Mucosa of stomach (tissue), 1 donor: ENCODE data around the gene CACTIN.

Experiments
- H3K27me3 ChIP-seq: one replicate; pipeline ENCODE4 v1.7.0; 2013; ENCODE audit warnings: mild to moderate bottlenecking, low read length; ENCODE audit not compliant: control insufficient read depth, insufficient read depth
- H3K36me3 ChIP-seq: one replicate; pipeline ENCODE4 v1.7.0; 2013; ENCODE audit warnings: low read length; ENCODE audit not compliant: control insufficient read depth, insufficient read depth
- H3K4me1 ChIP-seq: one replicate; pipeline ENCODE4 v1.7.0; 2013; ENCODE audit warnings: mild to moderate bottlenecking, low read length; ENCODE audit not compliant: control insufficient read depth, insufficient read depth
- H3K4me3 ChIP-seq: one replicate; pipeline ENCODE4 v1.7.0; 2013; ENCODE audit warnings: low read length
- H3K9ac ChIP-seq: one replicate; pipeline ENCODE4 v1.7.0; 2013; ENCODE audit warnings: mild to moderate bottlenecking, low read length, moderate library complexity
- H3K9me3 ChIP-seq: one replicate; pipeline ENCODE4 v1.7.0; 2013; ENCODE audit warnings: mild to moderate bottlenecking, low read length, moderate library complexity; ENCODE audit not compliant: control insufficient read depth
- donor health status: Pancreatic carcinoma.

The CACTIN gene

DNA sequence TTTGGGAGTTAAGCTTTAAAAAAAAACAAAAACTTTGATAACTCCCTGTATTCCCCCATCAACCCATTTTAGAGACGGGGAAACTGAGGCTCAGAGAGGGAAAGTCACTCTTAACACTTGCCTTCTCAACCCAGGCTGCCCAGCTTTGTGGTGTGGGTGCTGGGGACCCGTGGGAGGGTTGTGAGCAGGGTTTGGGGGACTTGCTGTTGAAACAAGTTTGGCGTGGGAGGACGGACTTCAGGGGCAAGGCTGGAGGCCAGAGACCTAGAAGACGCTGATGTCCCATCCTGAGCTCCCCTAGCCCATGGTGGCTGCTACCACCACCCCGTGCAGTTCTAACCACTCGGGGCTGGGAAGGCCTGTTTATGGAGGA lies 747 bp upstream of the CACTIN start:
- H3K36me3 ChIP-seq, result no peaks in the 10 kb centered on the region
- no peak overlapping the region for H3K9ac ChIP-seq
- H3K27me3 ChIP-seq, result no peaks in the 10 kb centered on the region
- H3K4me1 ChIP-seq, result peaks cover 13% of the 10 kb centered on the region
- no peaks in the 10 kb centered on the region for H3K9me3 ChIP-seq
- no peak overlapping the region for H3K4me3 ChIP-seq

DNA sequence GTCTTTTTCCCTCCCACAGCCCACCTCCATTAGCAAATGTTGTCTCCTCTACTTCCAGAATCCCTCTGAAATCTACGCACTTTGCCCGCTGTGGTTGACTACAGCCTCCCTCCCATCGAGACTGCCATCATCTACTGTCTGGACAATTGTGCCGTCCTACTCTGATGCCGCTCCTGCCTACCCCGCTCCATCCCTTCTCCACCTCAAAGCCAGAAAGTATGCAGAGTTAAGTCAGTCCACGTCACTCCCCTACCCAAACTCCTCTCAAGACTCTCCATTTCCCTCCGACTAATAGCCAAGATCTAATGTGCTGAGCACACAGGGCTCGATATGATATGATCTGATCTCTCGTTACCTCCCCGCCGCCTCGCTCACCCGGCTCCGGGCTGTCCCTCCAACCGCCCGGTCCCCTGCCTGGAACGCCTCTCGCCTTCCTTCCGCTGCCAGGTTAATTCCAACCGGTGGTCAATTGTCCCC lies 556 bp downstream of the CACTIN start:
- Histone ChIP-seq H3K36me3 (no peaks in the 10 kb centered on the region), H3K4me1 (peaks cover 13% of the 10 kb centered on the region), H3K27me3 (no peaks in the 10 kb centered on the region), H3K9me3 (no peaks in the 10 kb centered on the region), H3K9ac (peak overlapping the region; percentile 82), H3K4me3 (peak overlapping the region; percentile 89)

DNA sequence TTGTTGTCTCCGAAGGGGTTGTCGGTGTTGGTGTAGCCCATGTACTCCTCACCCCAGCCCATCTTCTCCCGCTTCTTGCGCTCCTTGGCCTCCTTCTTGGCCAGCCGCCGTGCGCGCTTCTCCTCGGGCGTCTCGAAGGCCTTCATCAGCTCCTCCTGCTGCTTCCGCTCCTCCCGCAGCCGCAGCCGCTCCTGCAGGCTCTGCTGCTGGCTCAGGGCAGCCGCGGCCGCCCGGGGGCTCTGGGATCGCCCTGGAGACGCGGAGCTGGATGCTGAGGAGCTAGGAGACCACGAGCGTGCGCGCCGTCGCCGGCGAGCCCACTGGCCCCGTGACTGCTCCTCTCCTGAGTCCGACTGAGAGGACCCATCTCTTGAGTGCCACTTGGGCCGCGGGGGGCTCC lies 2.9 kb downstream of the CACTIN start:
- Histone ChIP-seq H3K9ac (no peak overlapping the region), H3K4me1 (peaks cover 13% of the 10 kb centered on the region), H3K9me3 (no peaks in the 10 kb centered on the region), H3K4me3 (no peak overlapping the region), H3K27me3 (no peaks in the 10 kb centered on the region), H3K36me3 (no peaks in the 10 kb centered on the region)

- no peaks in the 10 kb centered on the region for H3K9me3 ChIP-seq
- no peak overlapping the region for H3K9ac ChIP-seq
- H3K36me3 ChIP-seq, result no peaks in the 10 kb centered on the region
- H3K4me1 ChIP-seq, result peaks cover 13% of the 10 kb centered on the region
- H3K27me3 ChIP-seq, result no peaks in the 10 kb centered on the region
- H3K4me3 ChIP-seq, result no peak overlapping the region
These were observed 4.4 kb downstream of the CACTIN start for GRCh38 chr19:3622224-3622623.

DNA sequence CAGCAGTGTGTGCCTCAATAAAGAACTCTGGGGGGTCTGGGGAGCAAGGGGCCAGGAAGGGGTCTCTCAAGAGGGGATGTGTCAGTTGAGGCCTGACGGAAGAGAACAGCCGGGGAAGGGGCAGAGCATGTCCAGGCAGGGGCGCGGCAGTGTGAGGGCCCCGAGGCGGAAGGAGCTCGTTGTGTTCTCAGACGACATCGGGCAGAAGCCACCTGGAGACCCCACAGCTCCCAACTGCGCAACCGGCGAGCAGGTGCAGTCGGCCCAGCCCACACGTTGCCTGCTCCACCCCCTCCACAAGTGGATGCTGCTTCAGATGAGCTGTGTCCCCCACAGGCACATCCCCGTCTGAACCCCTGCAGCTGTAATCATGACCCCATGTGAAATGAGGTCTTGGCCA lies 4.9 kb downstream of the CACTIN start:
- Histone ChIP-seq H3K4me3 (no peak overlapping the region), H3K9me3 (no peaks in the 10 kb centered on the region), H3K4me1 (peaks cover 13% of the 10 kb centered on the region), H3K9ac (no peak overlapping the region), H3K36me3 (no peaks in the 10 kb centered on the region), H3K27me3 (no peaks in the 10 kb centered on the region)

GRCh38 chr19:3620817-3621547 lies 5.6 kb downstream of the CACTIN start:
- Histone ChIP-seq H3K27me3 (no peaks in the 10 kb centered on the region), H3K4me3 (no peak overlapping the region), H3K9ac (no peak overlapping the region), H3K9me3 (no peaks in the 10 kb centered on the region), H3K36me3 (no peaks in the 10 kb centered on the region), H3K4me1 (peaks cover 12% of the 10 kb centered on the region)

DNA sequence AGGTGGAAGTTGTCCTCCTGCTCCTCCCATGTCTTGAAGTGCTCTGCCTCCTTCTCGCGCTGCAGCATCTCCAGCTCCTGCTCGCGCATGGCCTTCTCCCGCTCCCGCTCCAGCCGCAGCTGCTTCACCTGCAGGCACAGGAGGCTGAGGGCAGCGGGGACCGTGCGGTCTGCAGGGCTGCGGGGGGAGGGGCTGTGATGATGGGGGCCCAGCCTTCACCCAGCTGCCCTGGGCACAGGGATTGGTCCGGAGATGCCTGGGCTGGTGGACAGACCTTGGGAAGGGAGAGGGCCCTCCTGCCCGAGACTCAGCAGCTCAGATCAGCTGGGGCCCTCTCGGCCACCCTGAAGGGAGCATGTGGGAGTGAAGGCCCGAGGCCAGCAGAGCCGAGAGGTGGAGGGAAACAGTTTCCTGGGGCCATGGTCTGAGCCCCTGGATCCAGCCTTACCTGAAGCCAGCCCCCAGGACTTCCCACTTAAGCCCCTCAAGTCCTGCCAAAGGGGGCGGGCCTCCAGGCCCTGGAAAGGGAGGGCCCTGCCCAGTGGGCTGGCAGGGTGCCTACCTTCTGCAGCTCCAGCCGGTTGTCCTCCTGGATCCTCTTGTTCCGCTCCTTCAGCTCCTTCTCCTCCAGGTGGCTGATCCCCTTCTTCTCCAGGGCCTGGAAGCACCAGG lies 6.3 kb downstream of the CACTIN start:
- Histone ChIP-seq H3K9ac (no peak overlapping the region), H3K4me3 (no peak overlapping the region), H3K36me3 (no peaks in the 10 kb centered on the region), H3K9me3 (no peaks in the 10 kb centered on the region), H3K4me1 (peaks cover 5% of the 10 kb centered on the region), H3K27me3 (no peaks in the 10 kb centered on the region)

DNA sequence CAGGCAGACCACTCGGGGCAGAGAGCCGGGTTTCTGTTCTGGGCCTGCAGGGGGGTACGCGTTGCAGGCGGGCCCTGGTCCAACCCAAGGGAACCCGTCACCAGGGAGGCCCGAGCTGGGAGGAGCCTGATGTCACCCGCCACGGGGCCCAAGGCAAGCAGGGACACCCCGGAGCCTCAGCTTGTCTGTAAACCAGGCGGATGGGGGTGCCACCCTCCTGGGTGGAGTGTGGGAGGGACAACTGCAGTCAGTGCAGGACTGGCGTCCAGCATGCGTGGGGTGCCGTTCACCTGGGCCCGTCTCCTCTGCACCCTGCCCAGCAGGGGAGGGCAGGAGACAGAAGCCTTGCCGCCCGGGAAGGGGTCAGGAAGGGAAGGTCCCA lies 7.0 kb downstream of the CACTIN start:
- Histone ChIP-seq H3K4me3 (no peak overlapping the region), H3K27me3 (no peaks in the 10 kb centered on the region), H3K9me3 (no peaks in the 10 kb centered on the region), H3K9ac (no peak overlapping the region), H3K36me3 (no peaks in the 10 kb centered on the region), H3K4me1 (no peaks in the 10 kb centered on the region)

GRCh38 chr19:3618811-3619630 lies 7.6 kb downstream of the CACTIN start:
- Histone ChIP-seq H3K4me1 (no peaks in the 10 kb centered on the region), H3K9ac (no peak overlapping the region), H3K36me3 (no peaks in the 10 kb centered on the region), H3K4me3 (no peak overlapping the region), H3K27me3 (no peaks in the 10 kb centered on the region), H3K9me3 (no peaks in the 10 kb centered on the region)

DNA sequence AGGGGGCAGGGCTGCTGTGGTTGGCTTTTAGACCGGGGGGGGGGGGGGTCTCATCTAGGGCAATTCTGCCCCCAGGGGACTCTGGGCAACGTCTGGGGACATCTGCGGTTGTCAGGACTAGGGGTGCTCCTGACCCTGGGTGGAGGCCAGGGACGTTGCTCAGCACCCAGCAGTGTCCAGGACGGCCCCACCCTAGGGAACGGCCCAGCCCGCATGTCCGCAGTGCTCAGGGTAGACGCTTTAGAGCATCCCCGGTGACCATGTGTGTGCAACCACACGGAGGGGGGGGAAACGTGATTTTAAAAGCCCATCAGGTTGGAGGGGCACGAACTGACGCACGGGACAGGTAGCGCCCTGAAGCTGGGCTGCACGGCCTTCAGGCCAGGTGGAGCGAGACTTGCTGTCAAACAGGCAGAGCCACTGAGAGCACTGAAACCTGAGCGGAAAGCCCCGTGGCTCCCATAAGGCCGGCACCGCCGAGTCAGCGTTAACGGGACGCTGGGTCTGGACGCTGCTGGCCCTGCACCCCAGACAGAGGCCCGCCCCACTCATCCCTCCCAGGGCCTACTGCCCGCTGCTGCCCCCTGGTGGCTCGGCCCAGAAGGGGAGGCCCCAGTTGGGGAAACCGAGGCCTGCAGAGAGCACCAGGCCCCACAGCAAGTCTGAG lies 8.3 kb downstream of the CACTIN start:
- no peak overlapping the region for H3K9ac ChIP-seq
- H3K4me1 ChIP-seq, result no peaks in the 10 kb centered on the region
- H3K4me3 ChIP-seq, result no peak overlapping the region
- H3K36me3 ChIP-seq, result no peaks in the 10 kb centered on the region
- no peaks in the 10 kb centered on the region for H3K27me3 ChIP-seq
- no peaks in the 10 kb centered on the region for H3K9me3 ChIP-seq

DNA sequence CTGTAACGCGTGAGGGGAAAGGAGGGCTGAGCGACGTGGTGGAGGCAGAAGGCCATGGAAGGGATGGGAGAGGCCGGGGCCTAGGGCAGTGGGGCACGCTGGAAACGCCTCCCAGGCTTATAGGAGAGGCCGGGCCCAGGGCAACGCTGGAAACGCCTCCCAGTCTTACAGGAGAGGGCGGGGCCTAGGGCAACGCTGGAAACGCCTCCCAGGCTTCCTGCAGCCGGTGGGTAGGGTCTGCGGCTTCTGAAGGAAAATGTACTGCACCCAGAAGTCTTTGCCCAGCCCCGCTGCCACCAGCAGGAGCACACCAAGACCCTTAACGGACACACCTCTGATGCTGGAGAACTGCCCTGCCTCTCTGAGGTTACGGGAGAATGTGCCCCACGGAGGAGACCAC lies 9.1 kb downstream of the CACTIN start:
- Histone ChIP-seq H3K4me3 (no peak overlapping the region), H3K9me3 (no peaks in the 10 kb centered on the region), H3K36me3 (no peaks in the 10 kb centered on the region), H3K4me1 (no peaks in the 10 kb centered on the region), H3K9ac (no peak overlapping the region), H3K27me3 (no peaks in the 10 kb centered on the region)
